Measurements from ENCODE around the gene LOXHD1. TPM values are rescaled to one million over a fixed set of nuclear protein-coding genes. Genes with fewer than 3 reads are reported as not detected.

Gene LOXHD1
- total RNA-seq, 1 donor from 2014 or later = not detected

GRCh38 chr18:46469186-46469915 lies 187.7 kb downstream of the LOXHD1 start:
- Histone ChIP-seq H3K36me3 (no peaks in the 10 kb centered on the region), H3K27me3 (no peaks in the 10 kb centered on the region), H3K4me3 (no peak overlapping the region), H3K9me3 (no peaks in the 10 kb centered on the region), H3K27ac (no peak overlapping the region), H3K4me1 (peaks cover 9% of the 10 kb centered on the region)
- TF ChIP-seq POLR2A (IDR thresholded peaks at IDR 0.05) (no peak), POLR2AphosphoS5 (IDR thresholded peaks at IDR 0.05; ENCODE audit: insufficient read depth in 1 of 2, low read depth in 1 of 2) (no peak), CTCF (IDR thresholded peaks at IDR 0.05) (no peak)
- intact Hi-C loops (cut with DNase I) = no loop called here
- no peak for DNase-seq (ENCODE audit: extremely low spot score in 2 of 2)

GRCh38 chr18:46468426-46469180 lies 188.4 kb downstream of the LOXHD1 start:
- TF ChIP-seq POLR2AphosphoS5 (IDR thresholded peaks at IDR 0.05; ENCODE audit: insufficient read depth in 1 of 2, low read depth in 1 of 2) (no peak), CTCF (IDR thresholded peaks at IDR 0.05) (no peak), POLR2A (IDR thresholded peaks at IDR 0.05) (no peak)
- Histone ChIP-seq H3K4me1 (peaks cover 9% of the 10 kb centered on the region), H3K36me3 (no peaks in the 10 kb centered on the region), H3K27ac (no peak overlapping the region), H3K27me3 (no peaks in the 10 kb centered on the region), H3K9me3 (no peaks in the 10 kb centered on the region), H3K4me3 (no peak overlapping the region)
- intact Hi-C loops (cut with DNase I) = no loop called here
- no peak for DNase-seq (ENCODE audit: extremely low spot score in 2 of 2)

GRCh38 chr18:46466234-46467160 lies 190.5 kb downstream of the LOXHD1 start:
- no peak overlapping the region for H3K4me3 ChIP-seq
- TF ChIP-seq CTCF (IDR thresholded peaks at IDR 0.05) (no peak), POLR2AphosphoS5 (IDR thresholded peaks at IDR 0.05; ENCODE audit: insufficient read depth in 1 of 2, low read depth in 1 of 2) (no peak), POLR2A (IDR thresholded peaks at IDR 0.05) (no peak)
- no peaks in the 10 kb centered on the region for H3K9me3 ChIP-seq
- no peaks in the 10 kb centered on the region for H3K27me3 ChIP-seq
- no peaks in the 10 kb centered on the region for H3K36me3 ChIP-seq
- peaks cover 9% of the 10 kb centered on the region for H3K4me1 ChIP-seq
- no peak overlapping the region for H3K27ac ChIP-seq
- no peak for DNase-seq (ENCODE audit: extremely low spot score in 2 of 2)
- intact Hi-C loops (cut with DNase I) = no loop called here

DNA sequence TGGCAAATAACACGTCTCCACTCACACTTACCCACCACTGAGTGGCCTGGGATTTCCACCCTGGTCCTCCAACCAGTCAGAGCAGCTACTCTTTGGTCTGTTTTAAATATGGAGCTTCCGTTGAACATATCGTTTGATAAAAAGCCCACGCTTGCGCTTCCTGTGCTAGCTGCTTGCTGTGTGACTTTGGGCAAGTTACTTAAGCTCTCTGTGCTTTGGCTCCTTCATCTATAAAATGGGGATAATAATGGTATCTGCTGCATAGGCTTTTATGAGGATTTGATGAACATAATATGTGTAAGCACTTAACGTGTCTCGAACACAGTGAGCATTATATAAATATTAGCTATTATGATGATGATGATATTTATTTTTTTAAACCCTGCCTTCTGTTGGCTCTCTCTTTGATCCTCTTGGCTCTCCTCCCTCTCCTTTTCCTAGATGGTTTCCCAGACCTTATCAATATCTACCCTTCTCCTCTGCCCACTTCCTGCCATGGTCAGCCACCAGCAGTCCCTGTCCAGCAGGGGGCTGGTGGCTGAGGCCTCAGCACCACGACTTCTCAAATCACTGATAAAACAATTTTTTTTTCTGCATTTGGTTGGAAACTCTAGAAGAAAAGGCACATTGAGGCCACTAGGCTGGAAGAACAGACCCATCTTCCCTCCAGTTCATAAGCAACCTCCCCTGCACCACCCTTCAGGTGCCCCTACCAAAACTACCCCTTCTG lies 191.9 kb downstream of the LOXHD1 start:
- no peak for TF ChIP-seq POLR2A (IDR thresholded peaks at IDR 0.05)
- no peak for TF ChIP-seq CTCF (IDR thresholded peaks at IDR 0.05)
- TF ChIP-seq POLR2AphosphoS5 (IDR thresholded peaks at IDR 0.05; ENCODE audit: insufficient read depth in 1 of 2, low read depth in 1 of 2) = no peak
- Histone ChIP-seq H3K4me3 (no peak overlapping the region), H3K4me1 (peaks cover 9% of the 10 kb centered on the region), H3K36me3 (no peaks in the 10 kb centered on the region), H3K27me3 (no peaks in the 10 kb centered on the region), H3K9me3 (no peaks in the 10 kb centered on the region), H3K27ac (no peak overlapping the region)
- intact Hi-C loops (cut with DNase I) = no loop called here
- no peak for DNase-seq (ENCODE audit: extremely low spot score in 2 of 2)

Measured in vagina (tissue), 2 donors.